DMS 273 (cell line): ENCODE data around the gene USH2A.

ENCODE experiments used
- DNase-seq: peaks from one replicate; lab custom pipeline; 2025; ENCODE audit not compliant: unreplicated experiment; lab: John Stamatoyannopoulos, UW

USH2A gene

DNA sequence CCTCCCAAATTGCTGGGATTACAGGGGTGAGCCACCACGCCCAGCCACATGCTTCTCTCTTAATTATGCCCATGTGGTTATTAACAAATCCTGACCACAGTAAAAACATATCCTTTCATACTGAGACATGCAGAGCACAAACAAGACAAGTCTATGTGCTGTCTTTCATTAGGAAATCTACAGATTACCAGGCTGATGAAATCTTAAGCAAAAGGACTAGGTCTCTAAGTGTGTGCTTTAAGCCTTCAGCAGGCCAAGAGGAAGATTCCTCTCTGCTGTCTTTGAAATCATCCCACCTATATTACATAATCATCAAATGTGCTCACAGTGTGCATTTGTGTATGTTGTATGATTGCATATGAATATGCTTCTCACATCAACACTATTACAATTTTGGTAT is 436.8 kb downstream of the USH2A start:
- no peak for DNase-seq

DNA sequence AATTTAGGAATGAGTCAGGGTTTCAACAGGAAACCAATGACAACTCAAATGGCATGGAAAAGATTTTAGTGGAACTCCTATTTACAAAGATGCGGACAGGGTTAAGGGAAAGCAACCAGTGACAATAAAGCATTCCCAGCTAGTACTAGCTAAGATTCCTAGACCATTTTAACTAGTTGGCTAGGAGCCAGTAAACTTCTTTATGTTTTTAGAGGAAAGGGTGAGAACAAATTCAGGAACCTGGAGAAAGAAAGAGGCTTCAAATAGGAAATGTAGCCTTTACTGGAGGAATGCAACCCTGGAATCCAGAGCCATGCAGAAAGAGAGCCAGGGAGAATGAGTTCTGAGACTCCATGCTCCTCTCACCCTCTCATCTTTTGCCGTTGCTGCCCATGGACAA is 439.6 kb downstream of the USH2A start:
- no peak for DNase-seq

DNA sequence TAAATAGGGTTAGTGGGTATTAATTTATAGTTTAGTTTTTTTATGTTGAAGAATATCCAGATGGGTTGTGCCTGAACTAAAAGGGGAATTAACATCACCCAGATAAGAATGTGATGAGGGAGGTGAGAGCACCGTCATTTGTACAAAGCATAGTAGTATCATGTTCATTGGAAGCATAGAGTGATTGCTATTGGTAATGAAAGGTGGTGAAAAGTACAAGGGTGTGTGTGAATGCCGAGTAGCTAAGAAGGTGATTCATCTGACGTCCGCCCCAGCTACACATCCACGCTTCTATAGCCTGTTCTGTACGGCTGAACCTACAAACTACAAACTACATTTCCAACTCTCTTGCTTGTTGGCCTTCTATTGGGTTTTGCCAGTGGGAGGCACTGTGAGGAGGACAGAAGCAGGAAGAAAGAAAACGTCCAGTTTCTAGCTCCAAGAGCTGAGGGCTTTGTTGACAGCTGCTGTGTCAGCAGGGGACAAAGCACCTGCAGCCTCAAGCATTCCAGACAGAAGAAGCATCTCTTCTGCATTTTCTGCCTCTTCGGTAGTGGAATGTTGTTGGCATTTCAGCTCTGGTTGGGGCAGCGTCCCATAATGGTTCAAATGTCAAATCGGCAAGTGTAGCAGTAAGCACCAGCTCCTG is 451.3 kb downstream of the USH2A start:
- no peak for DNase-seq

DNA sequence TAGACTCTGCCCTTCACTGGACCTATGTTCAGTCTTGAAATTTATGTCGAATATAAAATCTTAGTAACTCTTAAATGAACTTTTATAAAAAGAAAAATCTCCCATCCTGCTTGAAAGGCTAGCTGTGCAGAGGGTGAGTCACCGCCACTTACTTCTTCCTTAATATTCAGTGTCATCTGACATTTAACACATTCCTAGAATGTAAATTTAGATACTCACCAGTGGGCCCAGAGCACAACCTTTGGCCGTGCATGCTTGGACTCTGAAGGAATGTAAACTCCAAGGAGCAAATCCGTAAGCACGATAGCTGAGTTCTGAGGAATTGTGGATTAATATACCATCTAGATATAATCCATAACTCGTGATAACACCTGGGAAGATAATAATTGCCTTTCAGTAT is 452.8 kb downstream of the USH2A start:
- no peak for DNase-seq

DNA sequence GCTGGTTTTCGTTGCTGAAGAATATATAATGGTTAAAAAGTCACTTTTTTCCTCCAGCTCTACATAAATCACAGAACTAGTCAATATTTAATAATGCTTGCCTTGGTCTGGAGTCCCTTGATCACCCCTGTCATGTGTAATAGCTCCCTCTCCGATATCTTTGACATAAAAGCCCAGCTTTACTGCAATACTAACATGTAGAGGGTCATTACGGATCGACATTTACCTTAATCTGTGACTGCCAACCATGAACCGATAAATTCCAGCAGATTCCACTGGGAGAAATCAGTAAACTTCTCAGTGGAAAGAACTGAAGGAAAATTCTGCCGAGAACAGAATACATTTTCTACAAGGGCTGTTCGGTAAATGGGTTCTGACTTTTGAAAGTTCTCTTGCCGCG is 459.6 kb downstream of the USH2A start:
- no peak for DNase-seq

DNA sequence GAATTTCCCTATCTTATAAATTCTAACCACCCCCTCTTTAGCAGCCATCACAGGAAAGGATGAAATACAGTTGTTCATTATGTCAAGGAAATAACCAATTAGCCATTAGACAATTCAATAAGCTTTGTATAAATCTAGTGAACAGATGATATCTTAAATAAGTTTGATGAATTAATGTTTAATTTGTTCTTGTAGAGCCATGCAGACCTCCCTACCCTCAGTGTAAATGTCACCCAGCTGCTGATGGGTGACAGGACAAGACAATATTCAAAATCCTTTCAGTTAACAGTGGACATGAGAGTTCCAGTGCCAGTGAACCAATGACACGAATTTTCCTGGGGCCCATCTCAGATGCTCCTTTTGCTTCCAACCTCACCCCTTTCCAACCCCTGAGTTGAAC is 460.2 kb downstream of the USH2A start:
- no peak for DNase-seq

DNA sequence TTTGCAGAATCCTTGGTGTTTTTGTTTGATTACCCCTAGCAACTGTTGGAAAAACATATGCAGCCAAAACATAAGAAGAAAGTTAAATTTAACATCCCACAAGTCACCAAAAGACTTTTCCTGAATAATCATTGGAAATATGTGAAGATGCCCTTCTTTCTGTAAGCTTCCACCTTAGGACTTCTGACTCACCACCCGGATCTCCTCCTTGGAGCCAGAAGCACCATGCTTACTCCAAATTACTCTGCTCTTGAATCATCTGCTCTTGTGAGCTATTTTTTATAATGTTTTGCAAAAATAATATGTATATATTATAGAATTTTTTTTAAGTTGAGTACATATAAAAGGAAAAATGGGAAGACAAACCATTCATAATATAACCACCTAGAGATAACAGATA is 464.4 kb downstream of the USH2A start:
- no peak for DNase-seq

DNA sequence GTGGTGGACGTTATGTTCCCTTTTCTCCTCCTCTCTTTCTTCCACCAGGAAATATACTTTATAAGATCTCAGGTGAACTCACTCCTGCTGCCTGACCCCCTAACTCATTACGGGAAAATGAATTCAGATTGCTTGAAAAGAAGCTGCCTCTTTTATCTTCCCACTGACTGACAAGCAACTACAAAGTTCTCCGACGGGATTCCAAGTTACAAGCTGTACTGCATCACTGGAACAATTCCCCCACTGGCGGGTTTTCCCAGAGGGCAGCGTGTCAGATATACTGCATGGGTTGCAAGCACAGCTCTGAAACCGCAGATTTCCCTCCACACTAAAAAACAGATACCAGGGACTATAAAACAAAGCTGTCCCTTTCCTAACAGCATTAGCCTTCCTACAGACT is 465.6 kb downstream of the USH2A start:
- DNase-seq: no peak

DNA sequence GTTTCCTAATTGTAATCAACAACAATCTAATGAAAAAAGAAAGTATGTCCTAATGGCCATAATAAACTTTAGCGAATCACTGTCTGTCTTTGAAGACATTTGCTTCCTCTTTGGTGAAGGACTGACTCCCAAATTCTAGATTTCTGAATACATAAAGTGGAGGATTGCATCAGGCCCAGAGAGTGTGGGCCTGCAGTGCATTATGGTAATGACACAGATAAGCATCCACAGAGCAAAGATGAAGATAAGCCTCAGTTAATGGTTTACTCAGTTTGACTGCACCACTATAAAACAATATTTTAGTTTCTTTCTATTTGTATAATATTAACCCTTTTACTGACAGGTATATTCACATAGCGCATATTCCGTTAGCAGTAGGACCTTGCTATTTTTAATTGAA is 490.7 kb downstream of the USH2A start:
- no peak for DNase-seq

DNA sequence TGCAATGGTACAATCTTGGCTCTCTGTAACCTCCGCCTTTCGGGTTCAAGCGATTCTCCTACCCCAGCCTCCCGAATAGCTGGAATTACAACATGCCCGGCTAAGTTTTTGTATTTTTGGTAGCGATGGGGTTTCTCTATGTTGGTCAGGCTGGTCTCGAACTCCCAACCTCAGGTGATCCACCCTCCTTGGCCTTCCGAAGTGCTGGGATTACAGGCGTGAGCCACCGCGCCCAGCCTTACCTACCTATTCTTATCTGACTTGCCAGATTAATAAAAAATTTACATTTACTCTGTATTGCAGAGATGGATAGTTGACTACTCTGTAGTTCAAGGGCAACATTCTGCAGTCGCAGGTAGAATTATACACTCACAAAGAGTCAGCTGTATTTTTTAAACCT is 496.6 kb downstream of the USH2A start:
- DNase-seq: no peak

DNA sequence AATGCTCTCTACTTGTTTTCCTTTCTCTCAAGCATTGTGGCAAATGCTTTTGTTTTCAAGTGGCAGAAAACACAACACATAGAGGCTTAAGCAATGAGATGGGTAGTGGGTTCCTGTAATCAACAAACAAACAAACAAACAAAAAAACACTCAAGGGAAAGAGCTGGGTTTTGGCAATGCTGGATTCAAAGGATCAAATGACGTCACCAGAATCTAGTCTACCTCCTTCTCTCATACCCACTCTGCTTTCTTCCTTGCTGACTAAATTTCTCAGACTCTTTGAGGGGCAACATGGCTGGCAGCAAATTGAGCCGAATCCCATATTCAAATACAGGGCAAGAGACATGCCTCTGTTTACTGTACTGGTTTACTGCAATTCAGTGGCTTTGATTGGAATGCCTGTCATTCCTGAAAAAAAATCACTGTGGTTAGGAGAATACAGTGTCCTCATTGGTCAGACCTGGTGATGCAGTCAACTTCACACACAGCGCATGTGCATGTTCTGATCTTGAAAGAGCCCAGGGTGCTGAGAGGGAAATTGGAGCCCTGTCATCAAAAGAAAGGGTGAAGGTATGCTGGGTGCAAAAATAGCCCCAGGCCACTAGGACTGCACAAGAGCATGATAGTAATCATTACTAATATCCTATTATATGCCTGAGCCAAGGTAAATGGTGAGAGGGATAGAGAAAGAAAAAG is 500.0 kb downstream of the USH2A start:
- no peak for DNase-seq

DNA sequence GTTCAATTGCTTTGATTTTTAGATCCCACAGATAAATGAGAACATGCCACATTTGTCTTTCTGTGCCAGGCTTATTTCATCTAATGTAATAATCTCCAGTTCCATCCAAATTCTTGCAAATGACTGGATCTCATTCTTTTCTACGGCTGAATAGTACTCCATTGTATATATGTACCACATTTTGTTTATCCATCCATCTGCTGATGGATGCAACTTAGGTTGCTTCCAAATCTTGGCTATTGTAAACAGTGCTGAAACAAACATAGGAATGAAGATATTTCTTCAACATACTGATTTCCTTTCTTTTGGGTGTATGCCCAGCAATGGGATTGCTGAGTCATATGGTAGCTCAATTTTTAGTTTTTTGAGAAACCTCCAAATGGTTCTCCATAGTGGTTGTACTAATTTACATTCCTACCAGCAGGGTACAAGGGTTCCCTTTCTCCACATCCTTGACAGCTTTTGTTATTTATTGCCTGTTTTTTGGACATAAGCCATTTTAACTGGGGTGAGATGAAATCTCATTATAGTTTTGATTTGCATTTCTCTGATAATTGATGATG is 511.8 kb downstream of the USH2A start:
- peak; percentile 30 for DNase-seq

DNA sequence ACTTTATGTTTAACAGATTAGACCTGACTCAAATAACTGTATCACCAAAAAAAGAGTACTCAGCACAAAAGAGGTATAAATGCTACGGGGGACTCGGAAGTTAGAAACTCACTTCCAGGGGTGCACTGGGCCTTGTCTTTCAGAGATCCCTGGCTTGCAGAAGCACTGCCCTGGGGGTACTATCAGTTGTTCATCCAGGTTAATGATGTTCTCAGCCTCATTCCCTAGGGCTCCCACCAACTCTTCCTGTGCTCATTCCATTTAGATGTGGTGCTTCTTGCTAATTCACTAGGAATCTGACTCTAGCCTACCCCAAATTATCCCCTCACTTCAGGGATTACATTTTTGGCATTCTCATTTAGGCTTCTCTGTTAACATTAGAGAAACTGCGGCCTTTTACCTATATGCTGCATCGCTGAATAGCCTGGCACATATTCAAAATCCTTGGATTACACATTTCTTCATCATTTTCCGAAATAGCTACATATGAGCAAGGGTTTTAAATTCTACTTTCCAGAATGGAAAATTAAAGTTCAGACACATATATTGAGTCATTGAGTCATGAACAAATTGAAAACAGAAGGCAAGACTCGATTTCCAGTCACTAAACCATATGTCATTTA is 517.6 kb downstream of the USH2A start:
- no peak for DNase-seq

DNA sequence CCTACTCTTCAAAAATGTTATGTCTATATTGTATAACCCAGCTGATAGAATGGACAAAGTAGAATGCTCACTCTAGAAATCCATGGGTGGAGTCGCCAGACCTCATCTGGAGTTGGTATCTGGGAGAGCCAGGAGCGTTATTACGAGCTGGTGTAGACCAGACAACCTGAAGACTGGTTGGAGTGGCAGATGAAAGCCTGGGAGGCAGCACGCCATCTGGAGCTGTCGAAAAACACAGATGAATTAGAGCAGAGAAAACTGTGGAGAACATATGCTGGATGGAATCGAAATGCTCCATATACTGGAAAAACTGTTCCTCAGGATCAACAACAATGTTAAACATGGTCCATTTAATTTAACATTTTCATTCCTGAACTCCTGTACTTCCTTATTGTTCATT is 522.6 kb downstream of the USH2A start:
- DNase-seq: peak; percentile 86

DNA sequence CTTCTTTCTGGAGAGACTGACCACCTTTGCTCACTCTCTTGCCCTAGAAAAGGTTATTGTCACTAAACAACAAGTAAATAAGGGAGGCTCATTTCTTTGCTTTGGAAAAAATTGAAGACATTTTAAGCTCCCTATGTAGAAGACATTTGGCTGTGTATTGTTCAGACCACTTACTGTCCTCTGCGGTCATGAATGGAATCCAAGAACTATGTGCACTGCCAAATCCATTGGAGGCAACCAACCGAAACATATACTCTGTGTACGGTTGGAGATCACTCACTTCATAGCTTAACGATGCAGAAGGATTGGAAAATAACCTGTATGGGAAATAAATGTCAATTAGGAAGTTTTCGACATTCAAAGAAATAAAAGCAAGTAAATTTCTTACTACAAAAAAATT is 523.3 kb downstream of the USH2A start:
- DNase-seq: peak; percentile 9

DNA sequence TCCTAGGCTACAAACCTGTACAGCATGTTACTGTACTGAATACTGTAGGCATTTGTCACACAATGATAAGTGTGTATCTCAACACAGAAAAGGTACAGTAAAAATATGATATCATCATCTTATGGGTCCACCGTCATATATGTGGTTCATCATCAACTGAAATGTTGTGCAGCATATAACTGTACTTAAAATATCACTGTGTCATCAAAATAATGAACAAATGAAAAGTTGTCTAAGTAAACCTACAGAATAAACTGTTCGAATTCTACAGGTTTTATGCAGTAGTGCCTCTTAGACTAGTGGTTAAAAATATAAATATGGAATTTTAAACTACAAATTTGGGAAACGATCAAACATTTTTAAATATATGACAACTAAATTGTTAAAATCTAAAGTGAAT is 527.4 kb downstream of the USH2A start:
- no peak for DNase-seq

DNA sequence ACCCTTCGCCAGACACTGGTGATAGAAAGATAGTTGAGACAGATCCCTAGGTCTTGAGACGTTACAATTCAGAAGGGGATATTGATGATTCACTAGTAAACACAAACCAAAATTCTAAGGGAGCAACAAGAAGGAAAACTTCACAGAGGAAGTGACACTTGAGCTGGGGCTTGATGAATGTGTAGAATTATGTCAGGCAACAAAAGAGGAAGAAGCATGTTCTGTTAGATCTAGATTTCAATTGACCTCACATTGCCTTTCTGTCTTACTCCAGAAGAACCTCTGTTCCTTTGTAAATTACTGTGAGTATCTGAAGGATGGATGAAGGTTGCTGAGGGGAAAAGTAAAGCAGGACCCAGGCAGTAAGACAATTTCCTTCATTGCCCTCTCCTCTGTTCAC is 528.0 kb downstream of the USH2A start:
- no peak for DNase-seq

DNA sequence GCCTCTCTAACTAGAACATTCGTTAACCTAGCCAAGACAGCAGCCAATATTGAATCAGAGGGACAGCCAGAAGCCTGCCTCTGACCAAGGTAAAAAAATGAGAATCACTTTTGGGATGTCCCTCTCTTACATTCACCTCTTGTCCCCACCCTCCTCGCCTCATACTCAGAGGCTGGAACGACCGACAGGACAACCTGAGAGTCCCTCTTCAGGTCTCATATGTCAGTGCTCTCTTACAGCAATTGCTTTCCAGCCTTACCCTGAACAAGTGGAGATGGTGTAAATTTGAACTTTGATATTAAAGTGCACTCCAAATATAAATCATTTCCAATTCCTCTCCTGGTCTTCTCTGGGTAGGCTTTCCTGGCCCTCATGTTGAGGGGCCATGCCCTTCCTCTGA is 528.6 kb downstream of the USH2A start:
- no peak for DNase-seq

DNA sequence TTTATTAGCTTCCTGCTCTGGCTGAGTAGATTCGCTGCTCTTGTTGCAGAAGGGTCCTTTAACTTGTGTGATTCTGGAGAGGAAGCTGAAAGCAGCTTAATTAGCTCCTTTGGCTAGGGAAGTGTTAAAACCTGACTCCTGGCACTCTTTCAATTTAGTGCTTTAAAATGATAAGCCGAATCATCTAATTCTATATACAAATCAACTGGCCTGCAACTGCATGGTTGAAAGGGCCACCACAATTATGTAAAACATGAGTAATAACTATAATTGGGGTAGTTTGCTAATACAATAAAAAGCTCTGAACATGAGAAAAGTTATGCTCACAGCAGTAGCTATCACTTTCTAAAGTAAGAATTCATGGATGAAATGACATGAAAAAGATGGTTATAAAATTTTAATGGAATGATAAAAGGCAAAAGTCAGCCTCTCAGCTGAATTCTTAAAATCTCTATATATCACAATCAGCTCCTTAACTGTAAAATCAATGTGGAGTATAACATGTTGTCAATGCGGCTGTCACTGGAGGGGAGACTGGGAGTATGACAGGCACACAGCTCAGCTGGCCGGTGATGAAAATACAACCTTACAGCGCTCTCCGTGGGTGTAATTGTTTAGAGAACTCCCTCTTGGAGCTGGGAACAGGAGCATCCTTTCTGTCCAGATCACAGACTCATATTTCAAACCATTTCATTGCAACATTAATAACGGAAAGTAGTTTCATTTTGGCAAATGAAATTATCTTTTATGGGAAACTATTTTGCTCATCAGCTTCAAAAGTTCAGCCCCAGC is 531.8 kb downstream of the USH2A start:
- DNase-seq: no peak

DNA sequence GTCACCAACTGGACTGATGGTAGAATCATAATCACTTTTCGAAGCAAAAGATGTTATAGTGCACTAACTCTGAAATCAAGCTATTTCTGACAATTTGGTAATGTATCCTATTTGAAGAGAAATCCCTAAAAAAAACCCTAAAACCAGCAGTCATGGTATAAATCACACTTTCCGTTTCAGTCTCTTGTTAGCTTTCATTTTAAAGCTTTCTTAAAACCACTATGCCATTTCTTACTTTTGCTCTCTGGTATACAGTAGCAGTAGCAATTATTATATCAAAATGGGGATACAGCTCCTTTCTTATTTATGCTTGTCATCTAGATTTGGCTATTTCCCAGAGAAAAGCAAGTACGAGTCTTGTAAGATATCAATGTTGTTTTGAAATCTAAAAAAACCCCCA is 532.8 kb downstream of the USH2A start:
- no peak for DNase-seq

DNA sequence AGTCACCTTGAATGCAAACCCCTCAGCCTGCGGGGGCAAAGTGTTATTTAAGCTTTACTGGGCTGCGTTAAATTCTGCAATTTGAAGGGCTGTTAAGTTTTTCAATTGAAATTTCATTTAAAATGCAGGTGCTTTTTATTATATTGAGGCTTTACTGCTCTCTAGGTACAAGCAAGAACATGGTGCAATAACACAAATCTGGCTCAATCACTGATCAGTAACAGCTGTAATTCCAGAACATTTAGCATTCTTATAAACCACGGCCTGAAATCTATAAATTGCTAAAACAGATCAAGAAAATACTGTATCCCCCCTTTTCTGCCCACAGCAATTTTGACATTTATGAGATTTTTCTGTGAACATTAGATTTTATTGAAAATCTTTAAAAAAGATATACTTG is 533.4 kb downstream of the USH2A start:
- DNase-seq: no peak

DNA sequence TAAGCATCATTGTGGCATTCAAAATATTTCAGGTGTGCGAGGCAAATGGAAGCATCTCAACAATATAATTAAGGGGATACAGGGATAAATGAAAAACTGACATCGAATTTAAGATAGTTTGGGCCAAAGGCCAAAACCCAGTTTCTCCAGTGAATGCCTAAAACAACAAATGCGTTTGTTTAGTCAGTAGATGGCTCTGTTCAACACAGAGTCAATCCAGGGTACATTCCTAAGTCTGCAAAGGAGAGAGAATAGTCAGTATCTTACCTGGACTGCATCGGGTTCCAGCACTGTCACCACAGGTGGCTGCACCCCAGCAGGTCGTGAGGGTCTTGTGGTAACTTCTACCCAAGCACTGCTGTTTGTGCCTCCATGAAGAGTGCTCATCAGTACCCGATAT is 535.1 kb downstream of the USH2A start:
- peak; percentile 21 for DNase-seq
